Activated naive CD8-positive, alpha-beta T cell treated with anti-CD3 and anti-CD28 coated beads, Interleukin-2, amount 50 U/mL, for 24 hours (primary cell): ENCODE data around the gene CFAP58.
"Not testable (repeated sequence)": the region's sequence is repeated elsewhere in the genome, so short reads cannot be mapped to it uniquely, and the experiment has no call there.

Source experiments
- ATAC-seq: fragments of 150-1000 bp; cut with Tn5 transposase; one replicate; pipeline ENCODE4 v1.10.0; 2021
- DNase-seq: peaks from one replicate; pipeline ENCODE4 v3.0.0; 2021
- H3K27ac Mint-ChIP-seq: one replicate; pipeline ENCODE4 v1.8.0; 2021; ENCODE audit warnings: mild to moderate bottlenecking, mixed read lengths
- H3K27me3 Mint-ChIP-seq: one replicate; pipeline ENCODE4 v1.8.0; 2021; ENCODE audit warnings: mixed read lengths
- H3K36me3 Mint-ChIP-seq: one replicate; pipeline ENCODE4 v1.8.0; 2021; ENCODE audit warnings: low read depth, mixed read lengths
- H3K4me1 Mint-ChIP-seq: one replicate; pipeline ENCODE4 v1.8.0; 2021; ENCODE audit warnings: mixed read lengths
- H3K4me3 Mint-ChIP-seq: one replicate; pipeline ENCODE4 v1.8.0; 2021; ENCODE audit warnings: mild to moderate bottlenecking, moderate library complexity, mixed read lengths
- H3K9me3 Mint-ChIP-seq: one replicate; pipeline ENCODE4 v1.8.0; 2021; ENCODE audit warnings: mixed read lengths

CFAP58 gene

DNA sequence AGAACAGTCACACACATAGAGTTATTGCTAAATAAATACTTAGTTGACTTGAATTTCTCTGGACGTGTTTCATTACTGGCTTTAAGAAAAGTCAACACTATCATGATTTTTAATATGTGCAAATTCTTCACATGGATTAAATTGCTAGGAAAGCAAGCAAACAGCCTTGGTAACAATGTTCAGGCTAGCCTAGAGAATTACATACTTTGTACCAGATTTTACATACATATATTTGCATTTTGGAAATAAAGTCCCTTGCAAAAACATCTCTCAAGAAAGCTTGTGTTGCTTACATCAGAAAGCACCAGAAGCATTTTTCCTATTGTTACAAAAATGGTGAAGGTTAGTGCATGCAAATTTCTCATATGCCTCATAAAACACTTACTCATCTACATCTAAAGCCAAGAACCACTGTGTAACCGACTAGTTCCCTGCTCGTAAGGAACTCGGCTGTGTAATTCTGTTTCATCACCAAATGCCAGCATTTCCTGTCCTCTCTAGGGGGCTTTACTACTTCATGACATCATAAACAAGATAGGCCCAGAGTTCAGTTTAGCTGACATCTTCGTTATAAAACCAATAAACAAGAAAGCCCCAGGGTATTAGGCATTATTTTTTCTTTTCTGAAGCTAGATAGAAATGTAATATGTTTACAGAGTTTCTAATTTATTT, 87.8 kb downstream of the CFAP58 start:
- peaks cover 4% of the 10 kb centered on the region for H3K27me3 Mint-ChIP-seq
- H3K4me1 Mint-ChIP-seq = peaks cover 6% of the 10 kb centered on the region
- no peak for DNase-seq
- H3K9me3 Mint-ChIP-seq = no peaks in the 10 kb centered on the region
- H3K4me3 Mint-ChIP-seq = no peak overlapping the region
- ATAC-seq = peak; percentile 66
- H3K27ac Mint-ChIP-seq = no peak overlapping the region
- no peaks in the 10 kb centered on the region for H3K36me3 Mint-ChIP-seq

GRCh38 chr10:104445359-104445758, 91.7 kb downstream of the CFAP58 start:
- Mint-ChIP-seq H3K9me3 (no peaks in the 10 kb centered on the region), H3K27me3 (peaks cover 12% of the 10 kb centered on the region), H3K4me3 (no peak overlapping the region), H3K4me1 (peaks cover 6% of the 10 kb centered on the region), H3K36me3 (no peaks in the 10 kb centered on the region), H3K27ac (no peak overlapping the region)
- DNase-seq (no peak), ATAC-seq (peak; percentile 75)

GRCh38 chr10:104446151-104446550, 92.5 kb downstream of the CFAP58 start:
- DNase-seq = no peak
- no peaks in the 10 kb centered on the region for H3K9me3 Mint-ChIP-seq
- H3K27me3 Mint-ChIP-seq = peaks cover 15% of the 10 kb centered on the region
- no peak for ATAC-seq
- H3K4me1 Mint-ChIP-seq = peaks cover 6% of the 10 kb centered on the region
- H3K27ac Mint-ChIP-seq = no peak overlapping the region
- H3K4me3 Mint-ChIP-seq = no peak overlapping the region
- H3K36me3 Mint-ChIP-seq = no peaks in the 10 kb centered on the region

GRCh38 chr10:104447331-104447730, 93.7 kb downstream of the CFAP58 start:
- no peak overlapping the region for H3K27ac Mint-ChIP-seq
- H3K4me1 Mint-ChIP-seq = peaks cover 6% of the 10 kb centered on the region
- H3K36me3 Mint-ChIP-seq = no peaks in the 10 kb centered on the region
- DNase-seq (no peak), ATAC-seq (no peak)
- no peak overlapping the region for H3K4me3 Mint-ChIP-seq
- no peaks in the 10 kb centered on the region for H3K9me3 Mint-ChIP-seq
- H3K27me3 Mint-ChIP-seq = peaks cover 15% of the 10 kb centered on the region

GRCh38 chr10:104447906-104448305, 94.3 kb downstream of the CFAP58 start:
- no peak overlapping the region for H3K4me3 Mint-ChIP-seq
- DNase-seq = no peak

DNA sequence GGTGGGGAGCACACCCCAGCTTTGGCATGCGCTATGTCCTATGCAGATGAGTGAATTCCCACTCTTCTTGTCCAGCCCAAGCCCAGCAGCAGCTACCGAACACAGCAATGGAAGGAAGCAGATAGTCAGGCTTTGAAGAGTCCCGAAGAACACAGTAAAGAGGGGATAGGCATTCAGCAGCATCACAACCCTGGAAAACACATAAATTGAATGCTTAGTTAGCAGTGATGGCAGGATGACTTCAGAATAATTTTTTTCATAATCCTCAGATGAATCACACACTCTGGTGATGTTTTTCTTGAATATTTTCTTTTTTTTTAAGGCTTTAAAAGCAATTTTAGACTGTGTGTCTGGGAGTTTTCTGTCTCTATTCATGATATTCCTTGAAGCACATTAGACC, 95.8 kb downstream of the CFAP58 start:
- H3K27ac Mint-ChIP-seq = no peak overlapping the region
- DNase-seq (no peak), ATAC-seq (no peak)

More at GRCh38 chr10:104447906-104448305, 94.3 kb downstream of the CFAP58 start:
- Mint-ChIP-seq H3K36me3 (no peaks in the 10 kb centered on the region), H3K27ac (no peak overlapping the region), H3K27me3 (peaks cover 15% of the 10 kb centered on the region), H3K9me3 (no peaks in the 10 kb centered on the region), H3K4me1 (peaks cover 6% of the 10 kb centered on the region)
- ATAC-seq = no peak

GRCh38 chr10:104450490-104450889, 96.9 kb downstream of the CFAP58 start:
- Mint-ChIP-seq H3K9me3 (no peaks in the 10 kb centered on the region), H3K4me3 (no peak overlapping the region), H3K27me3 (peaks cover 15% of the 10 kb centered on the region), H3K27ac (no peak overlapping the region), H3K4me1 (peaks cover 1% of the 10 kb centered on the region), H3K36me3 (no peaks in the 10 kb centered on the region)
- DNase-seq (no peak), ATAC-seq (no peak)

More for the DNA sequence above, 95.8 kb downstream of the CFAP58 start:
- Mint-ChIP-seq H3K36me3 (no peaks in the 10 kb centered on the region), H3K4me1 (peaks cover 6% of the 10 kb centered on the region), H3K27me3 (peaks cover 15% of the 10 kb centered on the region), H3K9me3 (no peaks in the 10 kb centered on the region), H3K4me3 (no peak overlapping the region)

DNA sequence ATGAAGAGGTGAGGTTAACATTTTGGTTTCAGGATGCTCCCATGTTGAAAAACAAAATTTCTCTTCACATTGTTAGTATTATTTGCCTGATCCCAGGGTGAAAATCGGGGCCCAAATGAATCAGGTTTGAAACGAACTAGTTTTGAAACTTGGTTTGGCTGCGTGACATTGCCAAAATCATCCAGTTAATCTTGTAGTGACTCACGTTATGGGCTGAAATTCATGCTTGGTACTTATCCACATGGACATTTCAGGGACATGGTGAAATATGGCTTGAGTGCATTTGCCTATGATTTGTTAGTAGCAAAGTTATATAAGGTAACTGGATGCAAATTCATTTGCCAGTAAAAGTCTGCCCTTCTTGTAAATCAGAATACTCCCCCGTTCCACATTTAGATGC, 97.3 kb downstream of the CFAP58 start:
- Mint-ChIP-seq H3K27me3 (peaks cover 15% of the 10 kb centered on the region), H3K4me3 (no peak overlapping the region), H3K9me3 (no peaks in the 10 kb centered on the region), H3K36me3 (no peaks in the 10 kb centered on the region), H3K27ac (no peak overlapping the region), H3K4me1 (no peaks in the 10 kb centered on the region)
- no peak for ATAC-seq
- DNase-seq = no peak

- peaks cover 14% of the 10 kb centered on the region for H3K27me3 Mint-ChIP-seq
- DNase-seq (no peak), ATAC-seq (no peak)
- no peak overlapping the region for H3K27ac Mint-ChIP-seq
- no peaks in the 10 kb centered on the region for H3K36me3 Mint-ChIP-seq
- peaks cover 2% of the 10 kb centered on the region for H3K4me1 Mint-ChIP-seq
- no peaks in the 10 kb centered on the region for H3K9me3 Mint-ChIP-seq
- no peak overlapping the region for H3K4me3 Mint-ChIP-seq
These were observed 99.3 kb downstream of the CFAP58 start for GRCh38 chr10:104452977-104453376.

DNA sequence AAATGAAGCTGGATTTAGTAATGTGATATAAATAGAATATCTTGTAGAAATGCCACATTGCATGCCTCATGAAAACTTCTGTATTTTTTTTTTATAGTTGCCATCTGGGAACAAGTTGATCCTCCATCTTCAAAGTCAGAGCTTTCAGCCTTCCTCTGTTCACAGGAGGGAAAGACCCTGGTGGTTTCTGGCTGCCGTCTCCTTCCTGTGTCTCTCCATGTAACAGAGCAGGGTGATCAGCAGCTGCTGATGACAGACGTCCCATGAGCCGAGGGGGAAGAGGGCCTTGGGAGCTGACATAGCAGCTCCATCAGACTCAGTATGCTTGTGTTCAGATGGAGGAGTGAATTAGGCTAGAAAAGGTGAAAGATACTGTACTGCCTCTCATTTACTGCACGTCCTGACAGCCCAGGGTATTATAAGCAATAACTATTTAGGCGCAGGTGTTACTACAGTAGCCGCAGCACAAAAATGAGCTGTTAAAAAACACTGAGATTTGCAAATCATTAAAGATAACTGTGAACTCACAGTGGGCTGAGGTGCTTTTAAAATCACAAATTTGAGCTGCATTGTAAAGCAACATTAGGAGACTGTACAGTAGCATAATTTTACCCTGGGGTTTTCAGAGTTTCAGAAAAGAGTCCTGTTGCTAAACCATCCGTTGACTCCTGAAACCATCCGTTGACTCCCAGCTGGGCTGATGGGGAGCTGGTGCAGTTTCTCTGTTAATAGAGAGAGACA, 103.3 kb downstream of the CFAP58 start:
- Mint-ChIP-seq H3K9me3 (no peaks in the 10 kb centered on the region), H3K27ac (no peak overlapping the region), H3K36me3 (no peaks in the 10 kb centered on the region), H3K4me3 (no peak overlapping the region), H3K4me1 (peaks cover 2% of the 10 kb centered on the region), H3K27me3 (peaks cover 10% of the 10 kb centered on the region)
- DNase-seq (no peak), ATAC-seq (peak; percentile 46)

- peaks cover 10% of the 10 kb centered on the region for H3K27me3 Mint-ChIP-seq
- ATAC-seq = no peak
These were observed 103.9 kb downstream of the CFAP58 start for GRCh38 chr10:104457543-104457828.

GRCh38 chr10:104465575-104465974, 111.9 kb downstream of the CFAP58 start:
- not testable (repeated sequence) for DNase-seq, H3K36me3 Mint-ChIP-seq, H3K27ac Mint-ChIP-seq, H3K4me3 Mint-ChIP-seq, H3K27me3 Mint-ChIP-seq, H3K4me1 Mint-ChIP-seq, ATAC-seq, H3K9me3 Mint-ChIP-seq

More at GRCh38 chr10:104457543-104457828, 103.9 kb downstream of the CFAP58 start:
- Mint-ChIP-seq H3K4me3 (no peak overlapping the region), H3K36me3 (no peaks in the 10 kb centered on the region), H3K9me3 (no peaks in the 10 kb centered on the region), H3K4me1 (peaks cover 2% of the 10 kb centered on the region), H3K27ac (no peak overlapping the region)
- DNase-seq = no peak

DNA sequence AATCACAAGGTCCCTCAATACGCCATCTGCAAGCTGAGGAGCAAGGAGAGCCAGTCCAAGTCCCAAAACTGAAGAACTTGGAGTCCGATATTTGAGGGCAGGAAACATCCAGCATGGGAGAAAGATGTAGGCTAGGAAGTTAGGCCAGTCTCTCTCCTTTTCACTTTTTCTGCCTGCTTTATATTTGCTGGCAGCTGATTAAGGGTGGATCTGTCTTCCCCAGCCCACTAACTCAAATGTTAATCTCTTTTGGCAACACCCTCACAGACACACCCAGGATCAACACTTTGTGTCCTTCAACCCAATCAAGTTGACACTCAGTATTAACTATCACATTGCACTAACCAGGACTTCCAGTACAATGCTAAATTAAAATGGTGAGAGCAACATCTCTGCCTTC, 115.2 kb downstream of the CFAP58 start:
- not testable (repeated sequence) for H3K36me3 Mint-ChIP-seq, DNase-seq, H3K4me1 Mint-ChIP-seq, H3K27me3 Mint-ChIP-seq, H3K9me3 Mint-ChIP-seq, H3K4me3 Mint-ChIP-seq, ATAC-seq, H3K27ac Mint-ChIP-seq

DNA sequence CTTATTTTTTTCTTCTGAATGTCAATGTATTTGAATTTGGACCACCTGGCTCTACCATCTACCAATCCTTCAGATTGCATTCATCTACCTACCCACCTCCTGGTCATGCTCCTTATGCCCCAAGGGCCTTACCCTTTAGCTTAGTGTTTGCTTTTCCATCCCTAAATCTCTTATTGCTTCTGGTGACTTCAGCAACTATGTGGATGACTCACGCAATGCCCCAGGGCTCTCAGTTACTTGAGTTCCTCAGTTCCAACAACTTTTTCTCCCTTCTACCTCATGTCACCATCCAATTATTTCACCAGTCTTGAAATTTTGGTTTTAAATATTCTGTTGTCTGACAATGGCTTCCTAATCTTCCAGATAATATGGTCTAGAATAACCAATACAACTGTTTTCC, 118.9 kb downstream of the CFAP58 start:
- Mint-ChIP-seq H3K9me3 (no peaks in the 10 kb centered on the region), H3K27me3 (peaks cover 8% of the 10 kb centered on the region), H3K4me1 (no peaks in the 10 kb centered on the region), H3K36me3 (no peaks in the 10 kb centered on the region), H3K4me3 (no peak overlapping the region), H3K27ac (no peak overlapping the region)
- DNase-seq = no peak
- no peak for ATAC-seq

DNA sequence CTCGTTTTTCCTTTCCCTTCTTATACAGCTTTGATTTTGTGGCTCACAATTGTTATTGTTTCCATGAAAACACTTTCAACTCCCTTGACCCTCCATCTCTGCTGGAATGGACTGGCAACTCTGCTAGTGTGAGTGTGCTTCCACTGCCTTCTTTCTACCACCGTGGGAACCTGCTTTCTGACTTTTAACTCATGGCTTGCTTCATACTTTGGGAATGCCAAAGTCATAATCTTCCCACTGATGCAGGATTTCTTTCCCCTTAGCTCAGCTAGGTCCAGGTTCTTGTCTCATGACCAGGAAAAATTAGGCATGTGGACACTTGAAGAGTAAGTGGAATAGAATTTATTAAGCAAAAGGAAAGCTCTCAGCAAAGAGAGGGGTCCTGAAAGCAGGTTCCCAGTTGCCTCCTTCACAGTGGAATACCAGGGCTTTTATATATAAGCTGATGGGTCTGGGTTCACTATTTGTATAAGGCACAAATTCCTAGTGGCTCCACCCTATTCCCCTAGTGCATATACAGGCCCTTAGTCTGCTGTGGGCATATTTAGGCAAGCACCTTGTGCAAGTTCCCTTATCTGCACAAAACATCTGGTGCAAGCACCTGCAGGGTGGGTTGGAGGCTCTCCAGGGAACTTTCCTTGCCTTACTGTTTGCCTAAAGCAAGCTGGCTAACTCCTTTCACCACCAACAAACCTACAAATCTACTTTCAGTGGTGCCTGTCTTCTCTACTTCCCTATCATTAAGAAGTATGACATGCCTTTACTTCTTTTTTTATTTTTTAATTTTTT, 119.5 kb downstream of the CFAP58 start:
- no peaks in the 10 kb centered on the region for H3K9me3 Mint-ChIP-seq
- DNase-seq = no peak
- H3K4me3 Mint-ChIP-seq = no peak overlapping the region
- H3K36me3 Mint-ChIP-seq = no peaks in the 10 kb centered on the region
- ATAC-seq = no peak
- peaks cover 8% of the 10 kb centered on the region for H3K27me3 Mint-ChIP-seq
- H3K4me1 Mint-ChIP-seq = no peaks in the 10 kb centered on the region
- no peak overlapping the region for H3K27ac Mint-ChIP-seq
